GM12891 (cell line): Measurements from ENCODE around the gene MFSD6.

Experiments used
- POLR2A ChIP-seq: IDR thresholded peaks from 2 replicates; pipeline ENCODE4 v1.6.1; 2011; ENCODE audit warnings: low read depth, low read length, control low read depth
- POLR2AphosphoS5 ChIP-seq: IDR thresholded peaks from 2 replicates; pipeline ENCODE4 v1.6.1; 2011; ENCODE audit warnings: low read depth, low read length, control low read depth
- TAF1 ChIP-seq: IDR thresholded peaks from 2 replicates; pipeline ENCODE4 v1.6.1; 2011; ENCODE audit warnings: low read depth, low read length, control low read depth

DNA sequence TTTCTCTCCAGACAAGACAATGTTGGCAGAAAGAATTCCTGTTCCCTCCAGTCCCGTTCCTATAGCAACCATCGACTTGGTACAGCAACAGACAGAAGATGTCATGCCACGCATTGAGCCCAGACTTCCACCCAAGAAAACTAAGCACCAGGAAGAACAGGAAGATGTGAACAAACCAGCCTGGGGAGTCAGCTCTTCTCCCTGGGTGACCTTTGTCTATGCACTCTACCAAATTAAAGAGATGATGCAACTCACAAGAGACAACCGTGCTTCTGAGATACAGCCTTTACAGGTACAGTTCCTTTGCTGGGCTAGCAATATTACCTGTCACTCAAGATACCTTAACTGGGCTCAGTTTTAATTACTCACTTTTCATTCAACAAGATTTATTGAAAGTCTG, 89.3 kb downstream of the MFSD6 start:
- no peak for TF ChIP-seq POLR2A
- no peak for TF ChIP-seq POLR2AphosphoS5
- TF ChIP-seq TAF1, result no peak
